Stimulated activated naive CD8-positive, alpha-beta T cell treated with anti-CD3 and anti-CD28 coated beads, Interleukin-15, Interleukin-2, amounts not matched to agents 100 U/mL and 50 U/mL, for 24 hours (primary cell): ENCODE measurements around the gene DPPA3.
"Not testable (repeated sequence)": the region's sequence is repeated elsewhere in the genome, so short reads cannot be mapped to it uniquely, and the experiment has no call there.

Source experiments
- ATAC-seq: fragments of 150-1000 bp; cut with Tn5 transposase; one replicate; pipeline ENCODE4 v1.10.0; 2021
- DNase-seq: peaks from one replicate; pipeline ENCODE4 v3.0.0; 2021

Gene DPPA3

GRCh38 chr12:7711133-7711532, at the start of gene DPPA3:
Gene DPPA3, plus strand, starts transcription at chr12:7711433. Its CDS starts 138 bp downstream, at chr12:7711571.
- DNase-seq, result no peak

DNA sequence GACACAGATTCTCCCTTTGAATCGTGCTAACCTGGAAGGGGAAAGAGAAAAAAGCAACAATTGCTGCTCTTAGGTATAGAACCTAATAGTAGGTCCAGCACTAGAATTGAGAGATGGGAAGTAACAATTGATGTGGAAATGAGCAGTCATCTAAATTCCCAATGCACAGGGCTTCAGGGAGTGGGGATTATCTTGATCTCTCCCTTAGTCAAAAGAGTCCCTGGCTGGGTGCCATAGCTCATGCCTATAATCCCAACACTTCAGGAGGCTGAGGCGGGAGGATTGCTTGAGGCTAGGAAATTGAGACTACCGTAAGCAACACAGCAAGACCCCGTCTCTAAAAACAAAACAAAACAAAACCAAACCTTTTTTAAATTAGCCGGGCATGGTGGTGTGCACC, 49.5 kb upstream of the DPPA3 start:
- no peak for DNase-seq
- no peak for ATAC-seq

More at GRCh38 chr12:7711133-7711532, at the start of gene DPPA3:
- ATAC-seq, result no peak

DNA sequence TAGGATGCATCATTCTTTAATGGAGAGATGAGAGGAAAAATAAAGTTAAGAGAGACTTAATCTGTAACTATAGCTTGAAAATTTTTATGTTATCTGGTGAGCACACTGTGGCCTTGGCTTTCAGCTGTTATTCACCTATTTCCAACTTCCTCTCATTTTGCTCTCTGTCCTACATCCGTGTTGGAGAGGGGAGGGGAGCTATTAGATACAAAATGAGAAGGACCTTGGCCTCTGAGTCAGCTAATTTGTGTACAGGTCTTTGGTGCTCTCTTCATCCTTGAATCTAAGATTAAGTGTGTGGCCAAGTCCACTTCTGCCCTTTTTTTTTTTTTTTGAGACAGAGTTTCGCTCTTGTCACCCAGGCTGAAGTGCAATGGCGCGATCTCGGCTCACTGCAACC, 44.6 kb upstream of the DPPA3 start:
- no peak for DNase-seq
- no peak for ATAC-seq

- ATAC-seq (no peak), DNase-seq (no peak)
These were observed 44.1 kb upstream of the DPPA3 start for GRCh38 chr12:7667125-7667524.

GRCh38 chr12:7668171-7668570, 43.1 kb upstream of the DPPA3 start:
- DNase-seq (no peak), ATAC-seq (no peak)

GRCh38 chr12:7675455-7675854, 35.8 kb upstream of the DPPA3 start:
- ATAC-seq, DNase-seq: not testable (repeated sequence)

DNA sequence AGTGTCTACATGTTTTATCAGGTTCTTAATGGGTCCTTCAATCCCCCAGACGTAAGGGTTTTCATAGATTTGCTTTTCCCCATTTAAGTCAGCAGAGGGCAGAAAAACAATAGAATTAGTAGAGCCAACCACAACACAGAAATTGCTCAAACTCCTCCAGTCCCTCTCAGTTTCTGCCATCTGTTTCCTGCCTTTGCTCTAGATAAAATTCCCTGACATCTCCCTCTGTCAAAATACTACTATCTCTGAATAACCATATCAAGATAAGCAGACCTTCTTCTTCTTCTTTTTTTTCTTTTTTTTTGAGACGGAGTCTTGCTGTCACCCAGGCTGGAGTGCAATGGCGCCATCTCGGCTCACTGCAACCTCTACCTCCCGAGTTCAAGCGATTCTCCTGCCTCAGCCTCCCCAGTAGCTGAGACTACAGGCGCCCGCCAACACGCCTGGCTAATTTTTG, 33.8 kb upstream of the DPPA3 start:
- DNase-seq, result not testable (repeated sequence)
- ATAC-seq, result peak; percentile 52

DNA sequence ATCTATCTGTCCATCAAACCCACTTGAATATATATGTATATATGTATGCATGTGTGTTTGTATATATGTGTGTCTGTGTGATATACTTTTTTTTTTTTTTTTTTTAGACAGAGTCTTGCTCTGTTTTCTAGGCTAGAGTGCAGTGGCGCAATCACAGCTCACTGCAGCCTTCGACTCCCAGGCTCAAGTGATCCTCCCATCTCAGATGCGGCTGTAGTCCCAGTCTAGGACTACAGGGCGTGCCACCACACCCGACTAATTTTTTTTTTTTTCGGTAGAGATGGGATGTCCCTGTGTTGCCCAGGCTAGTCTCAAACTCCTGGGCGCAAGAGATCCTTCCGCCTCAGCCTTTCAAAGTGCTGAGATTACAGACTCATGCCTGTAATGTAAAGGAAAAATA, 32.5 kb upstream of the DPPA3 start:
- ATAC-seq, result no peak
- DNase-seq, result no peak

- DNase-seq, result no peak
- no peak for ATAC-seq
These were observed 31.8 kb upstream of the DPPA3 start for GRCh38 chr12:7679251-7680045.

DNA sequence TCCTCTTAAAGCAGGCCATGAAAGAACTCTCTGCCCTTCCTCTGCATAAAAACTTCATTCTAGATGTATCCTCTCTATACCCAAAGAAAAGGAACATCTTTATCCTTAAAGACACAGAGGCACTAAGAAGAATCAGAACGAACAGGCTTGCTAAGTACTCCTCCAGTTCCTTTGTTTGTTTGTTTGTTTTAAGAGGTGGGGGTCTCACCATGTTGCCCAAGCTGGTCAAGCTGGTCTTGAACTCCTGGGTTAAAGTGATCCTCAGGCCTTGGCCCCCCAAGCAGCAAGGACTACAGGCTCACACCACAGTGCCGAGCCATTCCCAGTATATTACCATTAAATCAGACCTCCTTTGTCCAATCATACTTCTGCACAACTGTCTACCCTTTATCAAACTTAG, 29.7 kb upstream of the DPPA3 start:
- ATAC-seq (no peak), DNase-seq (no peak)

- DNase-seq (no peak), ATAC-seq (no peak)
These were observed 17.4 kb upstream of the DPPA3 start for GRCh38 chr12:7693793-7694192.

- ATAC-seq, result no peak
- DNase-seq, result no peak
These were observed 16.5 kb upstream of the DPPA3 start for GRCh38 chr12:7694556-7695236.

GRCh38 chr12:7695237-7695560, 16.0 kb upstream of the DPPA3 start:
- ATAC-seq, result no peak

GRCh38 chr12:7695566-7696197, 15.6 kb upstream of the DPPA3 start, which contains the start of gene GDF3:
Gene GDF3, minus strand, starts transcription at chr12:7695775. Its CDS starts 47 bp downstream, at chr12:7695728.
- no peak for ATAC-seq

More at GRCh38 chr12:7695237-7695560, 16.0 kb upstream of the DPPA3 start:
- no peak for DNase-seq

GRCh38 chr12:7705846-7706245, 5.4 kb upstream of the DPPA3 start:
- ATAC-seq (no peak), DNase-seq (no peak)

More at GRCh38 chr12:7695566-7696197, 15.6 kb upstream of the DPPA3 start, which contains the start of gene GDF3:
- DNase-seq, result no peak

DNA sequence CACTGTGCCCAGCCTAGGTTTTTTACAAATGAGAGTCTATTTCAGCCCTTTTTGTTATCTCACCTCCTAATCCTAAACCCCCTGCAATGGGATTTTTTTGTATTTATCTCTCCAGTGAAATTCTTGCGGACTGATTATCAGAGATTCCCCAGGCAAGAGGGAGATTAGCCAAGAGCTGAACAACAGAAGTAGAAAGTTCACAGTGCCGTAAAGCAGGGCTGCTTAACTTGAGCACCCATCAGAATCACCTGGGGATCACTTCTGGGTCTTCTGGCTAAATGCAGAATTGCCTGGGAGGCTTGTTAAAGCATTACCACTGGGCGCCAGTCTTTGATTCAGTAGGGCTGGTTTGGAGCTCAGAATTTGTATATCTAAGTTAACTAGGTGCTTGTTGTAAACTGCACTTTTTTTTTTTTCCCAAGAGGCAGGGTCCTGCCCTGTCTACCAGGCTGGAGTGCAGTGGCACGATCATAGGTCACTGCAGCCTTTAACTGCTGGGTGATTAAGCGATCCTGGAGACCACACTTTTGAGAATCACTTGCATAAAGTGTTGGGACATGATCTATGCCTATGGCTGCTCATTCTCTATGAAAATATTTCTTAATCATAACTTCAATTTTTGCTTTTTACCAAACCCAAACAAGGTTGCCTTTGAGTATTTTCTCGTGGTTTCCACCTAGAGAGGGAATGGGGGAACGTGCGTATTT, 1.1 kb upstream of the DPPA3 start:
- no peak for ATAC-seq
- DNase-seq, result no peak

DNA sequence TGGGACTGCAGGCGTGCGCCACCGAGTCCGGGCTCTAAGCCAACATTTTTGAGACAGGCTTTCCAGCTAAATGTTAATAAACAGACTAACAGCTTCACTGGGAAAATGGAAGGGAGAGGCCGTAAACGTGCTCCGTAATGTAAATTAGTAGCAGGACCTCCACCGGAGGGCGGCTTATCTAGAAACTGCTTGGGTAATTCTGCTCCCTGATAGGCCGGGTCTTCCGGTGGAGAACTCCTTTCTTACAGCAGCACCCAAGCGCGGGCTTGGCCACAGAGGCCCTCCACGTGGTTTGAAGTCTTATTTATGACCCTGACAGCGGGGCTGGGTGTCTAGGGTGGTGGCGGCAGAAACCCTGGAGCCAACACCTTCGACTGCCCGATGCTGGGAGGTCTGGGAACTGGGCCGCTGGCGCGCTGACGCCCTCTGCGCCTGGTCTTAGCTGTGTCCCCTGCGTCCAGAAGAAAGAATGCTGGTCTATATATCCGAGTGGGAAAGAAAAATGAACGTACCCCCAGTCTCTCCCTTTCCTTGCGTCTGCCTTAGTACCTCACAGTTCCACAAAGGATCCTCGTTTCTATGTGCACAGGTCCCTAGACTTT, 1.7 kb downstream of the DPPA3 start:
- no peak for DNase-seq
- no peak for ATAC-seq

GRCh38 chr12:7716381-7716780, 5.1 kb downstream of the DPPA3 start:
- no peak for DNase-seq
- ATAC-seq, result no peak

GRCh38 chr12:7719946-7720730, 8.9 kb downstream of the DPPA3 start:
- no peak for ATAC-seq
- DNase-seq, result no peak

DNA sequence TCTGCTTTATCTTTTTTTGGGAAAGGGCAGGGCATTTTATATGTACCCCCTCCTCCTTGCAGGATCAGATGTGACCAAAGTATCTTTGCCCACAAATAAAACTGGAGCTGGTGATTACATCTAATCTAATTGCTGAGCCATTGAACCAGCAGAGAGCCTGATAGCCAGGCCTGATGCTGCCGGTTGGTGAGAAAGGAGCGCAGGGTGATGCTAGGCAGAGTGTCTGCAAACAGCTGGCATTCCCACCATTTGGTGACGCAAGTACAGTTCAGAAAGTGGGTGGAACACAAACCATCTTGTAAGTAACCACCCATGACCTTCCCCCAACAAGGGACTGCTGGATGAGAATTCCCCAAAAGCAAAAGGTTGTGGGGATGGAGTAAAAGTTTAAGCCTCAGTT, 12.7 kb downstream of the DPPA3 start:
- ATAC-seq (no peak), DNase-seq (no peak)

GRCh38 chr12:7729746-7730145, 18.5 kb downstream of the DPPA3 start:
- DNase-seq, result no peak
- no peak for ATAC-seq
